Endodermal cell (in vitro differentiated cells): Measurements from ENCODE around the gene BTBD19. TPM values are rescaled to one million over a fixed set of nuclear protein-coding genes. Genes with fewer than 3 reads are reported as not detected.

Experiments
- DNase-seq: peaks from one replicate; pipeline ENCODE4 v3.0.0-alpha.2; 2017
- H3K27ac ChIP-seq: 2 replicates; pipeline ENCODE4 v1.5.1; 2013; ENCODE audit warnings: mild to moderate bottlenecking, low read depth, low read length, moderate library complexity
- H3K27me3 ChIP-seq: 2 replicates; pipeline ENCODE4 v1.6.1; 2013; ENCODE audit warnings: mild to moderate bottlenecking, low read length, moderate library complexity; ENCODE audit not compliant: insufficient read depth, control insufficient read depth, poor library complexity, severe bottlenecking
- H3K36me3 ChIP-seq: 2 replicates; pipeline ENCODE4 v1.7.0; 2013; ENCODE audit warnings: mild to moderate bottlenecking, low read length, moderate library complexity; ENCODE audit not compliant: control insufficient read depth, insufficient read depth
- H3K4me1 ChIP-seq: one replicate; pipeline ENCODE4 v1.7.0; 2013; ENCODE audit warnings: low read length; ENCODE audit not compliant: control insufficient read depth, insufficient read depth
- H3K4me3 ChIP-seq: 2 replicates; pipeline ENCODE4 v1.5.1; 2013; ENCODE audit warnings: mild to moderate bottlenecking, low read length, moderate library complexity
- H3K9ac ChIP-seq: 2 replicates; pipeline ENCODE4 v1.6.1; 2013; ENCODE audit warnings: mild to moderate bottlenecking, low read length, moderate library complexity; ENCODE audit not compliant: poor library complexity, severe bottlenecking; ENCODE audit errors: extremely low read depth
- H3K9me3 ChIP-seq: 2 replicates; pipeline ENCODE4 v1.6.1; 2013; ENCODE audit warnings: mild to moderate bottlenecking, low read length, moderate library complexity; ENCODE audit not compliant: control insufficient read depth
- H3K27ac Mint-ChIP-seq: 2 replicates; pipeline ENCODE4 v1.8.0; 2020; ENCODE audit warnings: mixed read lengths
- H3K27me3 Mint-ChIP-seq: 2 replicates; pipeline ENCODE4 v1.8.0; 2021; ENCODE audit warnings: mild to moderate bottlenecking, mixed read lengths; ENCODE audit not compliant: insufficient read depth
- H3K36me3 Mint-ChIP-seq: 2 replicates; pipeline ENCODE4 v1.8.0; 2020; ENCODE audit warnings: low read depth, mixed read lengths
- H3K4me1 Mint-ChIP-seq: 2 replicates; pipeline ENCODE4 v1.8.0; 2020; ENCODE audit warnings: mixed read lengths
- H3K4me3 Mint-ChIP-seq: 2 replicates; pipeline ENCODE4 v1.8.0; 2020; ENCODE audit warnings: mild to moderate bottlenecking, moderate library complexity, mixed read lengths
- H3K9me3 Mint-ChIP-seq: 2 replicates; pipeline ENCODE4 v1.8.0; 2020; ENCODE audit warnings: mild to moderate bottlenecking, mixed read lengths
- WGBS, 2 experiments: methylation state at CpG; one replicate each; pipeline versions ENCODE4 v1.1.5 to v1.1.7; 2013; ENCODE audit warnings: missing lambda C conversion rate in 2 of 2, mixed read lengths in 1 of 2; ENCODE audit not compliant: insufficient coverage in 1 of 2, insufficient read length in 1 of 2; 5-methylcytosine and 5-hydroxymethylcytosine counted together
- total RNA-seq, 2 donors: library from RNA; stranded (reverse); fragmentation: NEBNext Ultra II Directional in 1 of 2; extraction: Animal tissue kit (Norgen Biotek cat#: 25700) in 1 of 2; gene quantifications; 2 replicates in 1 of 2; 3 replicates in 1 of 2; pipeline ENCODE4 v1.2.1, GENCODE V29; 2021
- TF ChIP-seq, protein P1 (sequence below): fragments of 200-600 bp; sonication (generic); conservative IDR thresholded peaks from 2 replicates; pipeline ENCODE4 v1.5.0; 2021; ENCODE audit warnings: antibody characterized with exemption, mild to moderate bottlenecking

Gene BTBD19
- total RNA-seq, 2 donors from 2014 or later: 7.4 to 7.9 TPM

DNA sequence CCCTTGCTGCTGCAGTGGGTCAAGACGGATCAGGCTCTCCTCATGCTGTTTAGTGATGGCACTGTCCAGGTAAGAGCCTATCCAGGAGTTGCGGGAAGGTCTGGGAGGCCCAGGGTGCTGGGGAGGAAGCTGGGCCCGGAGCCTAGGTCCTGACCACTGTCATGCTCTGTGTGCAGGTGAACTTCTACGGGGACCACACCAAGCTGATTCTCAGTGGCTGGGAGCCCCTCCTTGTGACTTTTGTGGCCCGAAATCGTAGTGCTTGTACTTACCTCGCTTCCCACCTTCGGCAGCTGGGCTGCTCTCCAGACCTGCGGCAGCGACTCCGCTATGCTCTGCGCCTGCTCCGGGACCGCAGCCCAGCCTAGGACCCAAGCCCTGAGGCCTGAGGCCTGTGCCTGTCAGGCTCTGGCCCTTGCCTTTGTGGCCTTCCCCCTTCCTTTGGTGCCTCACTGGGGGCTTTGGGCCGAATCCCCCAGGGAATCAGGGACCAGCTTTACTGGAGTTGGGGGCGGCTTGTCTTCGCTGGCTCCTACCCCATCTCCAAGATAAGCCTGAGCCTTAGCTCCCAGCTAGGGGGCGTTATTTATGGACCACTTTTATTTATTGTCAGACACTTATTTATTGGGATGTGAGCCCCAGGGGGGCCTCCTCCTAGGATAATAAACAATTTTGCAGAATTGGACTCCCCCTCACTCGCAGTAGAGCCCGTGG lies 2.9 kb upstream of the BTBD19 start:
- Mint-ChIP-seq H3K4me3 (no peak overlapping the region), H3K27me3 (peaks cover 2% of the 10 kb centered on the region), H3K36me3 (peaks cover 9% of the 10 kb centered on the region), H3K4me1 (peaks cover 39% of the 10 kb centered on the region), H3K9me3 (no peaks in the 10 kb centered on the region), H3K27ac (peak overlapping the region; percentile 55)
- H3K4me1 ChIP-seq: peaks cover 36% of the 10 kb centered on the region
- H3K27me3 ChIP-seq: no peaks in the 10 kb centered on the region
- TF ChIP-seq, protein P1, sequence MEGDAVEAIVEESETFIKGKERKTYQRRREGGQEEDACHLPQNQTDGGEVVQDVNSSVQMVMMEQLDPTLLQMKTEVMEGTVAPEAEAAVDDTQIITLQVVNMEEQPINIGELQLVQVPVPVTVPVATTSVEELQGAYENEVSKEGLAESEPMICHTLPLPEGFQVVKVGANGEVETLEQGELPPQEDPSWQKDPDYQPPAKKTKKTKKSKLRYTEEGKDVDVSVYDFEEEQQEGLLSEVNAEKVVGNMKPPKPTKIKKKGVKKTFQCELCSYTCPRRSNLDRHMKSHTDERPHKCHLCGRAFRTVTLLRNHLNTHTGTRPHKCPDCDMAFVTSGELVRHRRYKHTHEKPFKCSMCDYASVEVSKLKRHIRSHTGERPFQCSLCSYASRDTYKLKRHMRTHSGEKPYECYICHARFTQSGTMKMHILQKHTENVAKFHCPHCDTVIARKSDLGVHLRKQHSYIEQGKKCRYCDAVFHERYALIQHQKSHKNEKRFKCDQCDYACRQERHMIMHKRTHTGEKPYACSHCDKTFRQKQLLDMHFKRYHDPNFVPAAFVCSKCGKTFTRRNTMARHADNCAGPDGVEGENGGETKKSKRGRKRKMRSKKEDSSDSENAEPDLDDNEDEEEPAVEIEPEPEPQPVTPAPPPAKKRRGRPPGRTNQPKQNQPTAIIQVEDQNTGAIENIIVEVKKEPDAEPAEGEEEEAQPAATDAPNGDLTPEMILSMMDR: peak; percentile 29
- H3K9me3 ChIP-seq: no peaks in the 10 kb centered on the region
- peak; percentile 52 for DNase-seq
- H3K9ac ChIP-seq: no peak overlapping the region
- no peak overlapping the region for H3K4me3 ChIP-seq
- WGBS, 2 experiments: 97 to 98% methylated on average over 17 to 20 of the region's 20 CpGs
- H3K36me3 ChIP-seq: peaks cover 27% of the 10 kb centered on the region
- H3K27ac ChIP-seq: no peak overlapping the region

DNA sequence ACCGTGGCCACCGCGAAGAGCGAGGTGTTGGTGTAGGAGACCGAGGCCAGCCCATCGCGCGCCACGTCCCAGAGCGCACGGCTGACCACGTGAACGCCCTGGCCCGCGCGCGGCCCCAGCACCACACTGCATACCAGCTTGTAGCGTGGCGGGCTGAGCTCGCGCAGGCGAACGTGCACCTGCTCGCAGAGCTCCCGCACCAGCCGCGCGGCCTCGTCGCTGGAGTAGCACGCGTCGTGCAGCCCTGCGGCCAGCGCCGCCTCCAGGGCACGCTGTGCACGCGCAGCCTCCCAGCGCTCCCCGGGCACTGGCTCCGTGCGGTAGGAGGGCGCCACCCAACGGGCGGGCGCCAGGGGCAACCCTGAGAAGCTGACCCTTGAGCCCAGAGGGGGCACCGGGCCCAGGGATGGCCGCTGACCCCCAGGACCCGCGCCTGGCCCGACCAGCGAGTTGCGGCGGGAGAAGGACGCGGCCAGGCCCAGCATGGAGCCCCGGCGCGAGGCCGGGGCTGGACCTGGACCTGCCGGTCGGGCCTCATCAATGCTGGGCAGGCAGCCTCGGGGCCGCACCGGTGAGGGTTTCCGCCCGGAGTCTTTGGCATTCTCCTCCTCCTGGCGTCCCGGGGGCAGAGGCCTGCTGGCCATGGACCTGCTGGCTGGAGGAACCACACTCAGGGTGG lies 2.2 kb upstream of the BTBD19 start:
- H3K27ac ChIP-seq: peak overlapping the region; percentile 87
- Mint-ChIP-seq H3K9me3 (no peaks in the 10 kb centered on the region), H3K4me3 (no peak overlapping the region), H3K36me3 (peaks cover 9% of the 10 kb centered on the region), H3K27ac (peak overlapping the region; percentile 99), H3K27me3 (no peaks in the 10 kb centered on the region), H3K4me1 (peaks cover 37% of the 10 kb centered on the region)
- H3K27me3 ChIP-seq: no peaks in the 10 kb centered on the region
- H3K36me3 ChIP-seq: peaks cover 27% of the 10 kb centered on the region
- WGBS, 2 experiments: 95 to 96% methylated on average over 50 to 70 of the region's 70 CpGs
- H3K9ac ChIP-seq: no peak overlapping the region
- no peaks in the 10 kb centered on the region for H3K9me3 ChIP-seq
- TF ChIP-seq, protein P1: peak; percentile 4
- DNase-seq: no peak
- peaks cover 36% of the 10 kb centered on the region for H3K4me1 ChIP-seq
- no peak overlapping the region for H3K4me3 ChIP-seq

DNA sequence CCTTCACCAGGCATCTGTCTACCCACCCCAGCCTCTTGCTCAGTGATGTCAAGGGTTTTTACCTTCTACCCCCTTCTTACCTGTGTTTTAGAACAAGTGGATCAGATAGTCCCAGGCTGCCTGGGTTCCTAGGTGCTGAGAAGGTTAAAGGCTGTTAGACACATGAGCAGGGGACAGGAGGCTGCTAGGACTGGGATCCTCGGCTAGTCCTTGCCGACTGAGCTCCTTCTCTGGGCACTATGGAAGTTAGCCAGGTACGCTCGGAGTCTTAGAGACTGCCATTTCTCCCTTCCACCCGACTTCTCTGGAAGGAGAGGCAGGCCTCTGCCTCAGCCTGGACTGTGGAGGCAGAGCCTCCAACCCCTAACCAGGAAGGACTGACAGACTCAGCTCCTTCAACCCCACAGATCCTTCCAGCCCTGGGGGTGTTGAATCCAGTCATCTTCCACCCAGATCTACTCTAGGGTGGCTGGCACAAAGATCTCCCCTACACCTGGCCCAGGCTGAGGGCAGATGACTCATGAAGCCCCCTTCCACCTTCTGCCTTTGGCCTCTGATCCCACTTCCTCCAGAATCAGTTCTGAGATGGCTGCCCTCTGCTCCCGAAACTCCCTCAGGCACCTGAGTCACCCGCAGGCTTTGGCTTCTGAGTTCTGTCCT lies 1.5 kb upstream of the BTBD19 start, which contains the start of gene DYNLT4:
DYNLT4 (minus strand) TSS at position 648 of the 660 bp plus-strand sequence. CDS start 683 bp downstream, outside the sequence.
- H3K4me1 Mint-ChIP-seq: peaks cover 35% of the 10 kb centered on the region
- no peaks in the 10 kb centered on the region for H3K9me3 ChIP-seq
- 82 to 88% methylated on average over 7 of the region's 7 CpGs for WGBS, 2 experiments
- no peak within 1 kb of the TSS for H3K4me3 ChIP-seq
- peaks cover 9% of the 10 kb centered on the region for H3K36me3 Mint-ChIP-seq
- H3K27me3 ChIP-seq: no peaks in the 10 kb centered on the region
- peaks cover 36% of the 10 kb centered on the region for H3K4me1 ChIP-seq
- peak within 1 kb of the TSS; percentile 99 for H3K27ac Mint-ChIP-seq
- no peaks in the 10 kb centered on the region for H3K9me3 Mint-ChIP-seq
- H3K27ac ChIP-seq: peak within 1 kb of the TSS; percentile 87
- DNase-seq: no peak
- TF ChIP-seq, protein P1: no peak
- H3K9ac ChIP-seq: peak within 1 kb of the TSS; percentile 59
- peak within 1 kb of the TSS; percentile 51 for H3K4me3 Mint-ChIP-seq
- H3K27me3 Mint-ChIP-seq: no peaks in the 10 kb centered on the region
- H3K36me3 ChIP-seq: peaks cover 27% of the 10 kb centered on the region
